ENCODE results near the gene CELA2B.

- TF ChIP-seq, protein P1, sequence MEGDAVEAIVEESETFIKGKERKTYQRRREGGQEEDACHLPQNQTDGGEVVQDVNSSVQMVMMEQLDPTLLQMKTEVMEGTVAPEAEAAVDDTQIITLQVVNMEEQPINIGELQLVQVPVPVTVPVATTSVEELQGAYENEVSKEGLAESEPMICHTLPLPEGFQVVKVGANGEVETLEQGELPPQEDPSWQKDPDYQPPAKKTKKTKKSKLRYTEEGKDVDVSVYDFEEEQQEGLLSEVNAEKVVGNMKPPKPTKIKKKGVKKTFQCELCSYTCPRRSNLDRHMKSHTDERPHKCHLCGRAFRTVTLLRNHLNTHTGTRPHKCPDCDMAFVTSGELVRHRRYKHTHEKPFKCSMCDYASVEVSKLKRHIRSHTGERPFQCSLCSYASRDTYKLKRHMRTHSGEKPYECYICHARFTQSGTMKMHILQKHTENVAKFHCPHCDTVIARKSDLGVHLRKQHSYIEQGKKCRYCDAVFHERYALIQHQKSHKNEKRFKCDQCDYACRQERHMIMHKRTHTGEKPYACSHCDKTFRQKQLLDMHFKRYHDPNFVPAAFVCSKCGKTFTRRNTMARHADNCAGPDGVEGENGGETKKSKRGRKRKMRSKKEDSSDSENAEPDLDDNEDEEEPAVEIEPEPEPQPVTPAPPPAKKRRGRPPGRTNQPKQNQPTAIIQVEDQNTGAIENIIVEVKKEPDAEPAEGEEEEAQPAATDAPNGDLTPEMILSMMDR (IDR thresholded peaks at IDR 0.05) = no peak
- TF ChIP-seq CREB1 (CRISPR knock-in tag; IDR thresholded peaks at IDR 0.05) (no peak), ZNF416 (CRISPR knock-in tag; IDR thresholded peaks at IDR 0.05) (no peak), EMX1 (CRISPR knock-in tag; IDR thresholded peaks at IDR 0.05) (no peak), MAX (CRISPR knock-in tag; IDR thresholded peaks at IDR 0.05) (no peak)
These were observed 15.2 kb upstream of the CELA2B start for GRCh38 chr1:15460708-15461095.

Measured in WTC11 (cell line).